HG03521 (cell line): ENCODE data around the gene NAB2.
A peak's percentile ranks its signal among the peaks of the same experiment; 100 is the strongest.
"Not testable (repeated sequence)": the region's sequence is repeated elsewhere in the genome, so short reads cannot be mapped to it uniquely, and the experiment has no call there.

ENCODE experiments used
- ATAC-seq: cut with Tn5 transposase; IDR thresholded peaks from one replicate; pipeline ENCODE4 v1.9.1; 2021; ENCODE audit warnings: mild to moderate bottlenecking, moderate library complexity; ENCODE audit not compliant: unreplicated experiment

The NAB2 gene

DNA sequence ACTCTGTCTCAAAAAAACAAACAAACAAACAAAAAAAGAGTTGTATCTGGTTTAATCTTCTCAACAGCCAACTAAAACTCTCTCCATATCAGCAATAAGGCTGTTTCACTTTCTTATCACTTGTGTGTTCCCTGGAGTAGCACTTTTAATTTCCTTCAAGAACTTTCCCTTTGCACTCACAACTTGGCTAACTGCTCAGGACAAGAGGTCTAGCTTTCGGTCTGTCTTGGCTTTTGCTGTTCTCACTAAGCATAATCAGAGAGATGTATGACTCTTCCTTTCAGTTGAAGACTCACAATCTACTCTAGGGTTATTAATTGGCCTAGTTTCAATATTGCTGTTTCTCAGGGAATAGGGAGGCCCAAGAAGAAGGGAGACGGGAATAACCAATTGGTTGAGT, 22.7 kb upstream of the NAB2 start:
- no peak for ATAC-seq

DNA sequence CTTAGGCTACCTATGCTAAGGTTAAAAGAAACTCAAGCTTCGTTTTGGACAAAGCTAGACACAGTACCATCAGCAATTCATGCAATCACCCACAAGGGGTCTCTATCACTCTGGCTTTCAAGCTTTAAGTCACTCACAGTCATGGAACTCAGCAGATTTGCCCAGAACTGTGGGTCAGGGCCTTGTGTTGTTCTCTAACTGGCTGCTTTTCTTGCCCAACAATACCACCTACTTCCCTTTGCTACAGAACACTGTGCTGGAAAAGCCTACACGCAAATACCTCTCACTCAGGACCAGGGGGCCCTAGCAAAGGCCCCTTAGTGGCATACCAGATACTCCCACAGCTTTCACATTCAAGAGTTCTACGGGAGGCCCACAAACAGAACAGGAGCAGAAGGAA, 19.4 kb upstream of the NAB2 start:
- peak; percentile 75 for ATAC-seq

DNA sequence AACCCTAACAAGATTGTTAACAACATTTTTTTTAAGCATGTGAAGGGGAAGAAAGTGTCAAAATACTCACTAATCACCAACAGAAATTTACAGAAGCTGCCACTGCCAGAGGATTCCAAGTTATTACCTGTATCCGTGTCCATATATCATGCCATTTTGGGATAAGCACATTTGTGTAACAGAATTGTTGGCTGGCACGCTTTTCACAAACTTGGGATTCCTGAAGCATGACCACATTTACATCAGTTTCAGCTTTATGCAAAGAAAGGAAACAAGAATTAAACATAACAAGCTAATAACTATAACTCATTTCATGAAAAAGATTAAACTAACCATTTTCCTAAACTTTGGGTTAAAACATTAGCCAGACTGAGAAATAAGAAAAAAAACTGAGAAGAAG, 16.3 kb upstream of the NAB2 start:
- ATAC-seq, result no peak

- ATAC-seq, result not testable (repeated sequence)
Measured at GRCh38 chr12:57073566-57074450, 15.1 kb upstream of the NAB2 start.

DNA sequence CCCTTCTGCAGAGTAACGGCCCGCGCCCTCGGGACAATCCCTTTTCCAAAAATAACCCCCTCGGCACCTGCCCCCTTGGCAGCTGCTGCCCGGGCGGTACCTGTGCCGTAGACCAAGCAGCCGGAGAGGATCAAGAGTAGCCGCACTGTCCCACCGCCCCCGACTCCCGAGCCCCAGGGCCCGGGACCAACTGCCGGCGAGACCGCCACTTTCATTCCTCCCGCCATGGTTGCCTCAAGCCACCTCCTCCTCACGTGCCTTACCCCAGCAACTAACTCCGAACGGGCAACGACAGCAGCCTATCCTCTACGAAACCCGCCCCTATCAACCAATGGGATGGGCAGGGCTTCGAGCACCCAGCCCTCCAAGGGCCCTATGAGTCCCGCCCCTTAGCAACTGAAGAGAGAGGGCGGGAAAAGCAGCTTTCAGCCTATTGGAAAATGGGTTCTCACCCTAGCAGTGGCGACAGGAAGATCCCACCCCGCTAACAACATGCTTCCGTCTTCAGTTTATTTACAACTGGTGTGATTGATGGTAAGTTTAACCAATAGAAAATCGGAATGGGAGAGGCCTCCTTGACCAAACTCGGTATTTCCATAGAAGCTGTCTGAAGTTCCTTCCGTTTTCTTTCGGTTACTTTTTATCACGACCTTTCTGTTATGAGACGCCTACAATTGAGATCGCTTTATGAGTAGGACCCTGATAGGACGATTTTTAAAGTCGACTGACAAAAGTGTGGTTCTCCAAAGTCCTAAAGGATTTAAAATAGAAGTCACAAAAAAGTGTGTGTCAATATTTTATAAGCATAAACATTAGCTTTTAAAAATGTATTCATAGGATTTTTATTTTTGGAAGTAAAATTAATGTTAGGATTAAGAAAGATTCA, 10.2 kb upstream of the NAB2 start, which contains the start of gene NEMP1:
Gene NEMP1, minus strand, starts transcription at position 273 of the 886 bp plus-strand sequence. Its CDS starts 46 bp downstream, at position 227.
- peak; percentile 98 for ATAC-seq

- no peak for ATAC-seq
Measured at GRCh38 chr12:57079821-57080220, 9.1 kb upstream of the NAB2 start.

DNA sequence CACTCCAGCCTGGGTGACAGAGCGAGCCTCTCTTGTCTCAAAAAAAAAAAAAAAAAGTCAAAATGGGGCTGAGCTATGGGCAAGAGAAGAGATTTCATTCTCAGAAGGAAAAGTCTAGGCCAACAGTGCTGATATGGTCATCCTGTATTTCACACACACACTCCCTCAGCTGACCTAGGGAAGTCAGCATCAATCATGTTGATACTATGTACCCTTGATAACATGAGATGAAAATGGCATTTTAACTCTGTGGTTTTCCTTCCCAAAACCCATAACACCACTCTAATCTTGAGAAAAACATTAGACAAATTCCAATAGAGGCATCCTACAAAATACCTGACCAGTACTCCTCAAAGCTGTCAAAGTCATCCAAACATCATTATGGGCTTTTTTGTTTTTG, 8.1 kb upstream of the NAB2 start:
- no peak for ATAC-seq

- ATAC-seq, result no peak
Measured at GRCh38 chr12:57085999-57086492, 2.9 kb upstream of the NAB2 start.

GRCh38 chr12:57086493-57087009, 2.4 kb upstream of the NAB2 start:
- ATAC-seq, result no peak

GRCh38 chr12:57087010-57087690, 1.8 kb upstream of the NAB2 start:
- peak; percentile 36 for ATAC-seq

DNA sequence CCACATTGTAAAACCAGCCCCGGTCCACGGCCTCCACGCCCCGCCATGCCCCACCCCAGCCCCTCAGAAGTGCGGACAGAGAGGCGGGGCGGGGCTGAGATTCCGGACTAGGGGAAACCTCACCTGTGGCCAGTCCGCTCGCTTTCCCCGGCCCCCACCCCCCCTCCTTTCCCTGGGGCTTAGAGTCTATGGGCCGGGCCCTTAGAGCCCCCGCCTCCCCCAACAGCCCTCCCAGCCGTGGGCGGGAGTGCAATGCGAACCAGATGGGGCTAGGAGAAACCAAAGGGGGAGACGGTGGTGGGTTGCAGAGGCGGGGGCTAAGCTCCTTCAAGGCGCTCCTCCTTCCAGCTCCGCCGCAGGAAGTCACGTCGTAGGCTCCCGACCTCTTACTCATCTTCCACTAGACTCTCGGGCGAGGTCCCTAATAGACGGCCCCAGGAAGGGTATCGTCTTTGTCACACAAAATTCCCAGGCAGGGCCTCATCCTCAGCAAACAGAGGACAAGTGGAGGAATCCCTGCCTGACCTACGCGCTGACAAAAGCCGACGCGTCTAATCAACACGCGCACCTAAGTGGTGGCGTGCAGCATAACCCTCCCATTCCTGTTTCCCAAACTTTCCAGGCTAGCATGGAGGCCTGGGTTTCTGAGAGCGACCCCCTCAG, 1.1 kb upstream of the NAB2 start:
- ATAC-seq, result peak; percentile 30

DNA sequence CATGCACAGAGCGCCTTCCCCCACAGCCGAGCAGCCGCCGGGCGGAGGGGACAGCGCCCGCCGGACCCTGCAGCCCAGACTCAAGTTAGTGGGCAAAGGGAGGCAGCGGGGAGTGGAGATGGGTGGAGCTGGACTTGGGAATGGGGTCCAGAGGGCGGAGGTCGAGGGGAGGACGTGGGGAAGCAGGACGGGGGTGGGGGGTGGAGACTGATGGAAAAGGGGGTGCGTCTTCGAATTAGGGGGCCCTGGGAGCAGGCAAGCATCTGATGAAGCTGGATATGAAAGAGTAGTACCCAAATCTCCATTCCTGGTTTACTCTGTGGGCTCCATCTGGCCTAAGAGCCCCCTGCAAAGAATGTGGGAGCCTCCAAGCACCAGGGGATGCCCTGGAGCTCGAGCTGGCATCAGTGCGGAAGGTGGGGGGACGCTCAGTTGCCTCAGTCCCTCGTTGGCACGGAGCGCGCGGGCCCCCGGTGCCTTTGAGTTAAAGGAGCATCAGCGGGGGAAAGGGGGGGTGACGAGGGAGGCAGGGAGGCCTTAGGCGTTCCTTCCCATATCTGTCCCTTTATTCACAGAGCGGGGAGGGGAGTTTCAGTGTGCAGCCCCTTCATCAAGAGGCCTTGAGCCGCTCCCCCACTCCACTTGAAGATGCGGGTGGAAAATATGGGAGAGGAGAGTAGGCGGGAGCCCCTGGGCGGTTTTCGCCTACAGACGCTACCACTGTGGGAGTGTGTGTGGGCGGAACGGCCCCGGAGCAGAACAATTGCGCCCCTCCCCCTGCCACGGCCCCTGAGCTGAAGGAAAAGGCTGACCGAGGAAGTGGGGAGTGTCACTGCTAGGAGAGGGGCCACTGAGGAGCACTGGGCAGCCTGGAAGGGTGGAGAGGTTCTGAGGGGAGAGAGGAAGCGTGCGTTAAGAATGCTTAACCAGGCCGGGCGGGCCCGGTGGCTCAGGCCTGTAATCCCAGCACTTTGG, 644 bp downstream of the NAB2 start:
- ATAC-seq, result no peak

GRCh38 chr12:57090490-57090889, 1.6 kb downstream of the NAB2 start:
- ATAC-seq, result no peak

- ATAC-seq, result no peak
Measured at GRCh38 chr12:57090924-57091637, 2.2 kb downstream of the NAB2 start.

- ATAC-seq, result no peak
Measured at GRCh38 chr12:57091638-57092528, 3.0 kb downstream of the NAB2 start.

- ATAC-seq, result no peak
Measured at GRCh38 chr12:57092529-57092862, 3.6 kb downstream of the NAB2 start.

DNA sequence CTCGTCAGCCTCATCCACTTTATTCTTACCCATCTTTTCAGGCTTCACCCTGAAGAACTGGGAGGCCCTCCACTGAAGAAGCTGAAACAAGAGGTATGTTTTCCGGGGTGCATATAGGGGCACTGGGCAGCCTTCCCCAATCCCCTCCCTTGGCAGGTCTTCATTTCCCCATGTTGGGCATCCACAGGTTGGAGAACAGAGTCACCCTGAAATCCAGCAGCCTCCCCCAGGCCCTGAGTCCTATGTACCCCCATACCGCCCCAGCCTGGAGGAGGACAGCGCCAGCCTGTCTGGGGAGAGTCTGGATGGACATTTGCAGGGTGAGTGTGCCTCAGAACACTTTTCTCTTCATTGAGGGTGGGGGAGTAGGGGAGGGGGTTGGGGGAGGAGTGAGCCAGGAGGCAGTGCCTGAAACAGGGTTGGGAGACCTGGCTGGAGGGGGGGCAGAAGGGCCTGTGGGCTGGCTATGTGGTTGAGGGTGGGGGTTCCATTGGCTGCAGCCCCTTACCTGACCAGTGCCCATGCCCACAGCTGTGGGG, 4.0 kb downstream of the NAB2 start:
- ATAC-seq, result no peak
